ENCODE data around the gene CLEC4G. TPM values are rescaled to one million over a fixed set of nuclear protein-coding genes. Genes with fewer than 3 reads are reported as not detected.

The CLEC4G gene
- total RNA-seq, 1 experiment from 2014 or later: 0.55 TPM

GRCh38 chr19:7701654-7702457 lies 30.1 kb downstream of the CLEC4G start, which contains the start of gene FCER2:
FCER2 (minus strand) TSS chr19:7702131; CDS start chr19:7699760, 2,371 bp downstream.
- Mint-ChIP-seq H3K9me3 (no peaks in the 10 kb centered on the region), H3K36me3 (no peaks in the 10 kb centered on the region), H3K4me3 (no peak within 1 kb of the TSS), H3K27ac (no peak within 1 kb of the TSS), H3K4me1 (peaks cover 23% of the 10 kb centered on the region), H3K27me3 (ENCODE audit: low read depth) (peaks cover 18% of the 10 kb centered on the region)
- ChIA-PET POLR2A (no interaction called here), CTCF (interaction anchor here (1.0 kb wide), 1 partner anchor 21 kb away, joined by 4 read pairs; the partner anchor contains the start of gene TRAPPC5)
- no peak for TF ChIP-seq ZNF263 (CRISPR knock-in tag; IDR thresholded peaks at IDR 0.05; ENCODE audit: low read depth)
- TF ChIP-seq, protein P1, sequence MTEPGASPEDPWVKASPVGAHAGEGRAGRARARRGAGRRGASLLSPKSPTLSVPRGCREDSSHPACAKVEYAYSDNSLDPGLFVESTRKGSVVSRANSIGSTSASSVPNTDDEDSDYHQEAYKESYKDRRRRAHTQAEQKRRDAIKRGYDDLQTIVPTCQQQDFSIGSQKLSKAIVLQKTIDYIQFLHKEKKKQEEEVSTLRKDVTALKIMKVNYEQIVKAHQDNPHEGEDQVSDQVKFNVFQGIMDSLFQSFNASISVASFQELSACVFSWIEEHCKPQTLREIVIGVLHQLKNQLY (CRISPR knock-in tag; IDR thresholded peaks at IDR 0.05): no peak
- TF ChIP-seq ZBTB43 (CRISPR knock-in tag; IDR thresholded peaks at IDR 0.05): no peak
- TF ChIP-seq ZNF232 (CRISPR knock-in tag; IDR thresholded peaks at IDR 0.05): no peak
- no peak for TF ChIP-seq SMAD3 (CRISPR knock-in tag; IDR thresholded peaks at IDR 0.05; ENCODE audit: borderline replicate concordance)
- TF ChIP-seq ZNF281 (CRISPR knock-in tag; IDR thresholded peaks at IDR 0.05): no peak
- no peak for TF ChIP-seq SMAD4 (CRISPR knock-in tag; IDR thresholded peaks at IDR 0.05)
- TF ChIP-seq ATF6 (CRISPR knock-in tag; IDR thresholded peaks at IDR 0.05): no peak
- no peak for TF ChIP-seq OVOL2 (CRISPR knock-in tag; IDR thresholded peaks at IDR 0.05; ENCODE audit: borderline replicate concordance)
- no peak for TF ChIP-seq NFYB (CRISPR knock-in tag; conservative IDR thresholded peaks at IDR 0.05; ENCODE audit: low read depth)
- TF ChIP-seq, protein P2, sequence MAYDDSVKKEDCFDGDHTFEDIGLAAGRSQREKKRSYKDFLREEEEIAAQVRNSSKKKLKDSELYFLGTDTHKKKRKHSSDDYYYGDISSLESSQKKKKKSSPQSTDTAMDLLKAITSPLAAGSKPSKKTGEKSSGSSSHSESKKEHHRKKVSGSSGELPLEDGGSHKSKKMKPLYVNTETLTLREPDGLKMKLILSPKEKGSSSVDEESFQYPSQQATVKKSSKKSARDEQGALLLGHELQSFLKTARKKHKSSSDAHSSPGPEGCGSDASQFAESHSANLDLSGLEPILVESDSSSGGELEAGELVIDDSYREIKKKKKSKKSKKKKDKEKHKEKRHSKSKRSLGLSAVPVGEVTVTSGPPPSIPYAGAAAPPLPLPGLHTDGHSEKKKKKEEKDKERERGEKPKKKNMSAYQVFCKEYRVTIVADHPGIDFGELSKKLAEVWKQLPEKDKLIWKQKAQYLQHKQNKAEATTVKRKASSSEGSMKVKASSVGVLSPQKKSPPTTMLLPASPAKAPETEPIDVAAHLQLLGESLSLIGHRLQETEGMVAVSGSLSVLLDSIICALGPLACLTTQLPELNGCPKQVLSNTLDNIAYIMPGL (CRISPR knock-in tag; IDR thresholded peaks at IDR 0.05): no peak
- no peak for TF ChIP-seq ZNF121 (CRISPR knock-in tag; IDR thresholded peaks at IDR 0.05)
- TF ChIP-seq MYBL2 (CRISPR knock-in tag; IDR thresholded peaks at IDR 0.05): no peak
- no peak for TF ChIP-seq ARID4B (CRISPR knock-in tag; IDR thresholded peaks at IDR 0.05; ENCODE audit: borderline replicate concordance)
- no peak for TF ChIP-seq NR2C2 (CRISPR knock-in tag; IDR thresholded peaks at IDR 0.05)
- DNase-seq (ENCODE audit: low spot score) (no peak), ATAC-seq (no peak)
